ENCODE results near the gene ROMO1.

The ROMO1 gene

GRCh38 chr20:35697696-35698297, 1.4 kb upstream of the ROMO1 start:
- TF ChIP-seq, protein P1, sequence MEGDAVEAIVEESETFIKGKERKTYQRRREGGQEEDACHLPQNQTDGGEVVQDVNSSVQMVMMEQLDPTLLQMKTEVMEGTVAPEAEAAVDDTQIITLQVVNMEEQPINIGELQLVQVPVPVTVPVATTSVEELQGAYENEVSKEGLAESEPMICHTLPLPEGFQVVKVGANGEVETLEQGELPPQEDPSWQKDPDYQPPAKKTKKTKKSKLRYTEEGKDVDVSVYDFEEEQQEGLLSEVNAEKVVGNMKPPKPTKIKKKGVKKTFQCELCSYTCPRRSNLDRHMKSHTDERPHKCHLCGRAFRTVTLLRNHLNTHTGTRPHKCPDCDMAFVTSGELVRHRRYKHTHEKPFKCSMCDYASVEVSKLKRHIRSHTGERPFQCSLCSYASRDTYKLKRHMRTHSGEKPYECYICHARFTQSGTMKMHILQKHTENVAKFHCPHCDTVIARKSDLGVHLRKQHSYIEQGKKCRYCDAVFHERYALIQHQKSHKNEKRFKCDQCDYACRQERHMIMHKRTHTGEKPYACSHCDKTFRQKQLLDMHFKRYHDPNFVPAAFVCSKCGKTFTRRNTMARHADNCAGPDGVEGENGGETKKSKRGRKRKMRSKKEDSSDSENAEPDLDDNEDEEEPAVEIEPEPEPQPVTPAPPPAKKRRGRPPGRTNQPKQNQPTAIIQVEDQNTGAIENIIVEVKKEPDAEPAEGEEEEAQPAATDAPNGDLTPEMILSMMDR (IDR thresholded peaks at IDR 0.05; ENCODE audit: insufficient read depth, low read depth, low read length, missing control alignments): no peak
- no peak for DNase-seq (ENCODE audit: low read depth)
- peak overlapping the region; percentile 93 for H3K4me3 ChIP-seq (ENCODE audit: low read length)

GRCh38 chr20:35698298-35699126, 693 bp upstream of the ROMO1 start:
- H3K4me3 ChIP-seq (ENCODE audit: low read length): peak overlapping the region; percentile 93
- peak; percentile 21 for DNase-seq (ENCODE audit: low read depth)

GRCh38 chr20:35699957-35700624, 886 bp downstream of the ROMO1 start:
- peak overlapping the region; percentile 93 for H3K4me3 ChIP-seq (ENCODE audit: low read length)
- DNase-seq (ENCODE audit: low read depth): no peak
- TF ChIP-seq, protein P1 (IDR thresholded peaks at IDR 0.05; ENCODE audit: insufficient read depth, low read depth, low read length, missing control alignments): no peak

More at GRCh38 chr20:35698298-35699126, 693 bp upstream of the ROMO1 start:
- TF ChIP-seq, protein P1 (IDR thresholded peaks at IDR 0.05; ENCODE audit: insufficient read depth, low read depth, low read length, missing control alignments): no peak

GRCh38 chr20:35700625-35701148, 1.5 kb downstream of the ROMO1 start:
- TF ChIP-seq, protein P1 (IDR thresholded peaks at IDR 0.05; ENCODE audit: insufficient read depth, low read depth, low read length, missing control alignments): no peak
- peak overlapping the region; percentile 93 for H3K4me3 ChIP-seq (ENCODE audit: low read length)
- peak; percentile 15 for DNase-seq (ENCODE audit: low read depth)

DNA sequence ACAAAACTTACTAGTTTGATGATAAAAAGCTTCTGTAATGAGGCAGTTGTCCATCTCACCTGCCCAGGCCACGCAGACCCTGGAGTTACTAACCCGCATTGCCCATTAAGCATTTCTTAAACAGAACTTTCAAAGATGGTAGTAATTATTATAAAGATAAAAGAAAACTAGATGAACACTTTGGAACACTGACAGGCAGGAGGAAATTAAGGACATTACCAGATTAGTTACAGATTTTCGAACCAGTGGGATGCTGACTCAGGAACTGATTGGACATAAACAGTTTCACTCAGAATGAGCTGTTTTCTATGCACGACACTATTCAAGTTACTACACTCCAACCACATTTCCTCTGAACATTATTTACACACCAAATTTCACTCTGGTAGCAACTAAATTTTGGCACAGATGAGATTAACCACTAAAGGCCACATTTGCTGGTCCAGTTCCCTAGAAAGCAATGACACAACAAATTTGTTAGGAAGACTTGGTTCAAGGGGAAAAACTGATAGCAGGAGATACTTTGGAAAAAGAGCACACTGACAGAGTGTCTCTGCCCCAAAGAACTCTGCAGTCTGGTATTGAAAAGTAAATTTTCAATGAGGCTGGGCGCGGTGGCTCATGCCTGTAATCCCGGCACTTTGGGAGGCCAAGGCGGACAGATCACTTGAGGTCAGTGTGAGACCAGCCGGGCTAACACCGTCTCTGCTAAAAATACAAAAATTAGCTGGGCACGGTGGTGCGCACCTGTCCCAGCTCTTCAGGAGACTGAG, 3.0 kb downstream of the ROMO1 start:
- DNase-seq (ENCODE audit: low read depth): peak; percentile 16
- no peak overlapping the region for H3K4me3 ChIP-seq (ENCODE audit: low read length)

More for the DNA sequence above, 3.0 kb downstream of the ROMO1 start:
- TF ChIP-seq, protein P1 (IDR thresholded peaks at IDR 0.05; ENCODE audit: insufficient read depth, low read depth, low read length, missing control alignments): no peak
